GM18907 (cell line): ENCODE measurements around the gene TTC9.

Experiments
- ATAC-seq: cut with Tn5 transposase; IDR thresholded peaks from one replicate; pipeline ENCODE4 v1.9.1; 2021; ENCODE audit warnings: mild to moderate bottlenecking, moderate library complexity; ENCODE audit not compliant: unreplicated experiment

The TTC9 gene

DNA sequence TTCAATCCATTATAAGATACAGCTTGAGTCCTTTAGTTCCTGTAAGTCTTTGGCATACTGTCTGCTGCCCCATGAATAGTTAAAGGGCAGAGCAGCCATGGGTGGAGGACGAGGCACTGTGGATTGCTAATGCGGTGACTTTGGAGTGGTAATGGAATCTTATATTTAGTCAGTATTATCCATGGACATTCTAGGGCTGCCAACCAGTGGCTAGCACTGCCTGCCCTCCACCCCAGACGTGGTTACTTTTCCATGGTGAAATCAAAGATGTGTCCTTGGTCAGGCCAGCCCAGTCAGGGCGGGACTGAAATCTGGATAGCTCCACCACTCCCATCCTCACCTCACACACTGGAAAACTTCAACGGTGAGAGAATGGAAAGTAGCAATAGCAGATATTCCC, 2.3 kb downstream of the TTC9 start:
- no peak for ATAC-seq

- no peak for ATAC-seq
These were observed 4.2 kb downstream of the TTC9 start for GRCh38 chr14:70645892-70646291.

DNA sequence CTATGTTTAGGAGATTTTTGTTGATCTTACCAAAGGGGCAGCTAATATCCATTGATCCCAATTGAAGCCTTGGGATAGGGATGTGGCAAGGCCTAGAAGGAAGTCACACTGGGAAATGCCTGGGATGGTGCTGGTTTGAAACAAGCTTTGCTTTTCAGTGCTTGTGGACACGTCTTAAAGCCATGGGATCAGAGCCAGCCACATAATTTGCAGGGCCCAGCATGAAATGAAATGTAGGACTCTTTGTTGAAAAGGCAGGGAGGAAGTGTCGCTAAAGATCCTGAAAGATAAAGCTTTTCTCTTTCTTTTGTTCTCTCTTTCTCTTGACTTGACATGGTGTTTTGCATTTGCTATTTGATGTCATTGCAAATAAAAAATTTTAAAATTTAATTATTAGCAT, 5.0 kb downstream of the TTC9 start:
- ATAC-seq, result no peak

- ATAC-seq, result no peak
These were observed 6.6 kb downstream of the TTC9 start for GRCh38 chr14:70648346-70648745.

- no peak for ATAC-seq
These were observed 8.1 kb downstream of the TTC9 start for GRCh38 chr14:70649803-70650202.

DNA sequence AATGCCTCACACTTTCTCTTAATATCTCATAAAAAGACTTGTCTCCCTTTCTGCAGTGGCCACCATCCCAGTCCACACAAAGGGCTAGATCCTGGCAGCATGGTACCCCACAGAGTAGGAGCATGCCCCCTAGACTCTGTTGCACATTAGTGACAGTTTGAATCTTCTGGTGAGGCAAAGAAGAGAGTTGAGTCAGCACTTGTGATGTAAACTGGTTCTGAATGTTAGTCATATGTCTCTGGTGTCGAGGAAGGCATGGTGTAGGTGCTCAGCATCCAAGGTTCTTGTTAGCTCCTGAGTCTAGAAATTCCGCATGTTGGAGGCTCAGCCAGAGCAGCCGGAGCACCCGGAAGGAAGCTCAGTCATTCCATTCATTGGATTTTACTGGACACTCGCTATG, 9.8 kb downstream of the TTC9 start:
- ATAC-seq, result no peak

- no peak for ATAC-seq
These were observed 11.2 kb downstream of the TTC9 start for GRCh38 chr14:70652871-70653270.

- ATAC-seq, result no peak
These were observed 11.9 kb downstream of the TTC9 start for GRCh38 chr14:70653662-70654061.

DNA sequence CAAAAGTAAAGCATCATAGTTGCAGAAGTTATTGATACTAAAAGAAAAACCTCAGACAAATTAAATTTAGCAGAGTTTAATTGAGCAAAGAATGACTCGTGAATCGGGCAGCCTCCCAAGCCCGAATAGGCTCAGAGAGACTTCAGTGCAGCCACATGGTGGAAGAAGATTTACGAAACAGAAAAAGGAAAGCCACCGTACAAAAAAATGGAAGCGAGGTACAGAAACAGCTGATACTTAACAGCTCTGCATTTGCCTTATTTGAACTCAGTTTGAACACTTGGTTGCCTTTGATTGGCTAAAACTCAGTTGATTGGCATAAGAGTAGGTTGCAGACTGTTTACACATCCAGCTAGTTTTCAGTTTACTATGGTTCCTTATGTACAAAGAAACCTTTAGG, 12.9 kb downstream of the TTC9 start:
- ATAC-seq, result no peak

DNA sequence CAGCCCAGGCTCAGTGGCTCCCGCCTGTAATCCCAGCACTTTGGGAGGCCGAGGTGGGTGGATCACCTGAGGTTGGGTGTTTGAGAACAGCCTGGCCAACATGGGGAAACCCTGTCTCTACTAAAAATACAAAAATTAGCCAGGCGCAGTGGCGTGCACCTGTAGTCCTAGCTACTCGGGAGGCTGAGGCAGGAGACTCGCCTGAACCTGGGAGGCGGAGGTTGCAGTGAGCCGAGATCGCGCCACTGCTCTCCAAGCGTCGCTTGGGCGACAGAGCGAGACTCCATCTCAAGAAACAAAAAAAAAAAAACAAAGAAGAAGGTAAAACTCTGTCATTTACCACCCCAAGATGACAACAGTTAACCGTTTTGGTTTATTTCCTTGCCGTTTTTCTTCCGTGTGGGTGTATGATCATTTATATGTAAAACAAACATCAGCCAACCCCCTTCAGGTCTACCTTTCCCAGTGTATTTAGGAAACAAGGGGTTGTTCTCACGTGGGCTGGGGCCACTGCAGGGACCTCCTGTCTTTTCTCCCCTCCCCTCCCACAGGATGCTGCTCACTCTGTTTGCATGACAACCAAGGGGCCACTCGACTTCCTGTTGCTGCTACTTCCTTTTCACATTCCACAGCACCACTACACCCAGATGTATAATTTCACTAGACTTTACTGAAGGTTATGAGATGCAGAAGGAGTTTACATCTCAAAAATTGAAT, 13.6 kb downstream of the TTC9 start:
- peak; percentile 74 for ATAC-seq

DNA sequence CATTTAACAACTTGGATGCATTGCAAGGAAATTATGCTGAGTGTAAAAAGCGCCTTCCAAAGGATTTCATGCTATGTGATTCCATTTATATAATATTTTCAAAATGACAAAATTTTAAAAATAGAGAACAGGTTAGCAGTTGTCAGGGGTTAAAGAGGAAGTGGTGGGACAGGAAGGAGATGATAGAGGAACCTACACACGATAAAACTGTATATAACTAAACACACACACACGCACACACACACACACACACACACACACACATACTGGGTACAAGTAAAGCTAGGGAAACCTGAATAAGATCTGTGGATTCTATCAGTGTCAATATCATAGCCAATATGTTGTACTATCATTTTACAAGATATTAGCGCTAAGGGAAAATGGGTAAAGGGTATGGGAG, 17.2 kb downstream of the TTC9 start:
- ATAC-seq, result no peak

DNA sequence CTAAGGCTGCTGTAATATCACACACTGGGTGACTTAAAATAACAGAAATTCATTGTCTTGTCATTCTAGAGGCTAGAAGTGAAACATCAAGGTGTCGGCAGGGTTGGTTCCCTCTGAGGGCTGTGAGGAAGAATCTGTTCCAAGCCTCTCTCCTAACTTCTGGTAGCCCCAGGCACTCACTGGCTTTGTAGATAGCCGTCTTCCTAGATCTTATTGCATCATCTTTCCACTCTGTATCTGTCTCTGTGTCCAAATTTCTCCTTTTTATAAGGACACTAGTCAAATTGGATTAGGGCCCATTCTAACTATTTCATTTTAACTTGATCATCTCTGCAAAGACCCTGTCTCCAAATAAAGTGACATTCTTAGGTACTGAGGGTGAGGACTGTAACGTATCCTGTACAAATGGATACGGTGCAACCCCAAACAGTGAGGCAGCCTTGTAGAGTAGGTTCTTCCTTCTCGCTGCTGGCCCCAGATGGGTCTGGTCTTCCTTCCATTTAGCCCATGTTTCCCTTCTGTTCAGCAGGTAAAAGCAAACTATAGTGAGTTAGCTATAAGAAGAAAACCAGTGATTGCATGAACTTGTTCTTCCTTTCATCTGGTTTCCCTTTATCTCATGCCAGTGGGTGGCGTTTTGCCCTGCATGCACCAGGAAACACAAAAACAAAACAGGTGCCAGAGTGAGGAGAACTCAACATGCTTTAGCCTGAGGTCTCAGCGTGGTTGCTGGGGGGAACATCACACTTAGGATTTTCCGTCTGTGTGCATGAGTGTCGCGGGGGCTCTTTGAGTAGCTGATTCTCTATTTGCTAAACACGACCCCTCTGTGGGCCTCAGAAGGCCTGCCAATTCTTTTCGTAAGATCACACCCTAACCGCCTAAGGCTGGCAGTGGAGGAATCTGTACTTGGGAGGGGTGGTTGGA, 19.5 kb downstream of the TTC9 start:
- ATAC-seq, result no peak

DNA sequence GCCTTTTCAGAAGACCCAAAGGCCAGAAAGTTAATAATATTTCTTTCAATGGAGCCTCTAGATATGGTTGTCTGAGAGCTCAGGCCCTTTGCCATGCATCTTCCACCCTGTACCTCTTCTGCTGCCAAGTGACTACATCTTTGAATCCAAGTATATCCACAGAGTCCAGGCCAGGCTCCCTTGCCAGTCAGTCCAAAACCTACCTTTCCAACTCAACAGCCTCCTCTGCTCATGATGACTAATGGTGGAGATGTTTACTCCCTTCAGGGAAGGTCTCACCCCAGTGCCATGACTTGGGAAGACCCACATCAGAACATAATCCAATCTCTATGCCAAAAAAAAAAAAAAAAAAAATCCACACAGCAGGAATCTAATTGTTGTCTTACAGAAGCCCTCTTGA, 20.4 kb downstream of the TTC9 start:
- no peak for ATAC-seq

- ATAC-seq, result no peak
These were observed 21.1 kb downstream of the TTC9 start for GRCh38 chr14:70662816-70663215.

DNA sequence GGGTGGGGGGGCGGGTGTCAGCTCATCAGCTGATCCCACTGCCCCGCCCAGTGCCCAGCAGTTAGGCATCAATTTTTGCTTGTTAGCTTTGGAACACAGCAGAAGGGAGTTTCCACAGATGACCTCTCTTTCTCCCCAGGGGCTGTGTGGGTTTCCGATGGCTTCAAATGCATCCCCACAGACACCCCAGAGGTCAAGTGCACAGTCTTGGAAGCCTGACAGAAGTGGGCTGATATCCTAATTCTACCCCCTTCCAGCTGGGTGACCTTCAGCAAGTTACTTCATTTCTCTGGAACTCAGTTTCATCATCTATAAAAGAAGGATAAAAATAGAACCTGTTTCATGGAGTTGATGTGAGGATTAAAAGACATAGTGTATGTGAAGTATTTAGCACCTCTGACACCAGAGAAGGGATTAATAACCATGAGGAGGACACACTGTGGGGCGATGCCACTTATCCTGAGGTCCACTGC, 22.0 kb downstream of the TTC9 start:
- peak; percentile 55 for ATAC-seq

DNA sequence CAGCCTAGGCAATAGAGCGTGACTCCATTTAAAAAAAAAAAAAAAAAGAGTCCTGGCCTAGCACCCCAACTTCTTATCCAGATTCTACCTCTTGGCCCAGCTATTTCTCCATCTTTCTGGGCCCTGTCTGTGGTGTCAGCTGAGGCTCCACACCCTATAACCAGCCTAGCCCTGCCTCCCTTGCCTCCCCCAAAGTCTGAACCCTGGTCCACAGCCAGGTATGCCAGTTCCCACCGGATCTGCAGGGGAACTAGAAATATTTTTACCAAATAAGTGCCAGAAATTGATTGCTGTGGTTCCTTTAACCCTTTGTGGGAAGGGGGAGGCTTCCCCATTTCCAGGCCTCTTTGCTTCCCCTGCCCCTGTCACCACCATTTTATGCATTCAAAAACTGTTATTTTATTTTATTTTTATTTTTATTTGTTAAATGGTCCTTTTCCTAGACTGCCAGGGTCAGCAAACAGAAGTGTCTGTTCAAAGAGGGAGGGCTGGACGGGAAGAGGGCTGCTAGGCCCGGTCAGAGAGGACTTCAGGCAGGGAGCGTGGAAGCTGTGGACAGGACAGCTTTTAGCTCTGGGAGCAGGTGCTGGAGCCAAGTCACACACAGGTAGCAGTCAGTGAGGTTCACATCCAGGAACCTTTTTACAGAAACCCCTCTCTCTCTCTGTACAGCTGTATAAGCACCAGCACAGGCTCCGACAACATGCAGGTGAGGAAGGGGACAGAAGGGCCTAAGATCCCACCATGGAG, 23.2 kb downstream of the TTC9 start:
- ATAC-seq, result peak; percentile 11

DNA sequence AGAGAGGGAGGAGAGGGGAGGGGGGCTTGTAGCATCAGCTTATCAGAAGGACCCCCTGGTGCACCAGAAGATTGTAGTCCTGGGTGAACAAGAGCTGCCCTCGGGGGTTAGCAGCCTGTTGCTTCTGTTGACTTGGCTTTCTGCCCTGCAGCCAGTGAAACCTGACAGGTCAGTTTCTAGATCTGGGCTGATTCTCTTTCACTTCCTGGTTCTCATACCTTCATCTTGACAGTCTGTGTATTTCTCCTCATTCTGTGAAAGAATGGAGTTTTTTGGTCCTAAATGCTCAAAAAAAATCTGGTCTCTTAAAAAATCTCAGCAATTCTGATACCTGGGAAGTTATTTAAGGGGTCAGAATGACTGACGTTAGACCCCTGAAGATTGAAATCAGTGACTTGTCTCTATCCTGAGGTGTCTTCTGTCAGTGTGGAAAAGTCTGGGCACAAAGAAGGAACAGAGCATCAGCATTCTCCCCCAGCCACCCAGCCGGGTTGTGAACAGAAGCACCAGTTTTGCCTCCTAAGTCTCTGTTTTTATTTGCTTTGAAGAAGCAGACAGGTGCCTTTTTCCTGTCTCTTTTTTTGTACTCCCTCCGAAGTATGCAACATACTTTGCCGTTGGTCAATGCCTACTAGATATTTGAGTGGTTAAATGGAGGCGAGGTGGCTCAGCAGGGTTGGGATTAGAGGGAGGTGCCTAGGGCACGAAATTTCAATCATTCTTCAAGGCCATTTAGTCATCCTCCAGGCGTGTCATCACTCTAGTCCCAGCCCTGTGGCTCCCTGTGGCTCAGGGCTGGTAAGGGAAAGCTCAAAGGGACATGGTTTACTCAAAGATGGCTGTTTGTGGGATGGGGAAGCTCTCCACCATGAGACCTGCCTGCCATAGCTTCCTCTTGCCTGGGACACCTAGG, 24.0 kb downstream of the TTC9 start:
- ATAC-seq, result peak; percentile 49

- no peak for ATAC-seq
These were observed 24.6 kb downstream of the TTC9 start for GRCh38 chr14:70666361-70666686.

GRCh38 chr14:70670992-70671651, 29.4 kb downstream of the TTC9 start:
- no peak for ATAC-seq
